ENCODE results near the gene C1orf232.

Gene C1orf232

GRCh38 chr1:26122988-26123973 lies 45.5 kb downstream of the C1orf232 start:
- DNase-seq, result no peak

DNA sequence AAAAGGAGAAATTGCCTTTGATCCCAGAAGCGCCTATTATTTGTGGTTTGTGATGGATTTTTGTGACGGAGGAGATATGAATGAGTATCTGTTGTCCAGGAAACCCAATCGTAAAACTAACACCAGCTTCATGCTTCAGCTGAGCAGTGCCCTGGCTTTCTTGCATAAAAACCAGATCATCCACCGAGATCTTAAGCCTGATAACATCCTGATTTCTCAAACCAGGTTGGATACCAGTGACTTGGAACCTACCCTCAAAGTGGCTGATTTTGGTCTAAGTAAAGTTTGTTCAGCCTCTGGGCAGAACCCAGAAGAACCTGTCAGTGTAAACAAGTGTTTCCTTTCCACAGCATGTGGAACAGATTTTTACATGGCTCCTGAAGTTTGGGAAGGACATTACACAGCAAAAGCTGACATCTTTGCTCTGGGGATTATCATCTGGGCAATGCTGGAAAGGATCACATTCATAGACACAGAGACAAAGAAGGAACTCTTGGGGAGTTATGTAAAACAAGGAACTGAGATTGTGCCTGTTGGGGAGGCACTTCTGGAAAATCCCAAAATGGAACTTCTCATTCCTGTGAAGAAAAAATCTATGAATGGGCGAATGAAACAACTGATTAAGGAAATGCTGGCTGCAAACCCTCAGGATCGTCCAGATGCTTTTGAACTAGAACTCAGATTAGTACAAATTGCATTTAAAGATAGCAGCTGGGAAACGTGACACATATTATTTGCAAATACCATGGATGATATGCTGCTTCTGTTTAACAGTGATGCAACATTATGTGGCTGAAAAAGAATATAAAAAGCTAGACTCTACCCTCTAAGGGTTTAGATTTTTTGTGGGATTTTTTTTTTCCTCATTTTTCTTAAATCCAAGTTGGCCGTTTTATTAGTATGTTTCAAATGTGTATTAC lies 46.6 kb downstream of the C1orf232 start:
- DNase-seq, result no peak

- DNase-seq, result no peak
These were observed 48.7 kb downstream of the C1orf232 start for GRCh38 chr1:26119892-26120608.

- DNase-seq, result no peak
These were observed 54.4 kb downstream of the C1orf232 start for GRCh38 chr1:26114165-26114927.
